ENCODE results near the gene PTPRN2.

The PTPRN2 gene

DNA sequence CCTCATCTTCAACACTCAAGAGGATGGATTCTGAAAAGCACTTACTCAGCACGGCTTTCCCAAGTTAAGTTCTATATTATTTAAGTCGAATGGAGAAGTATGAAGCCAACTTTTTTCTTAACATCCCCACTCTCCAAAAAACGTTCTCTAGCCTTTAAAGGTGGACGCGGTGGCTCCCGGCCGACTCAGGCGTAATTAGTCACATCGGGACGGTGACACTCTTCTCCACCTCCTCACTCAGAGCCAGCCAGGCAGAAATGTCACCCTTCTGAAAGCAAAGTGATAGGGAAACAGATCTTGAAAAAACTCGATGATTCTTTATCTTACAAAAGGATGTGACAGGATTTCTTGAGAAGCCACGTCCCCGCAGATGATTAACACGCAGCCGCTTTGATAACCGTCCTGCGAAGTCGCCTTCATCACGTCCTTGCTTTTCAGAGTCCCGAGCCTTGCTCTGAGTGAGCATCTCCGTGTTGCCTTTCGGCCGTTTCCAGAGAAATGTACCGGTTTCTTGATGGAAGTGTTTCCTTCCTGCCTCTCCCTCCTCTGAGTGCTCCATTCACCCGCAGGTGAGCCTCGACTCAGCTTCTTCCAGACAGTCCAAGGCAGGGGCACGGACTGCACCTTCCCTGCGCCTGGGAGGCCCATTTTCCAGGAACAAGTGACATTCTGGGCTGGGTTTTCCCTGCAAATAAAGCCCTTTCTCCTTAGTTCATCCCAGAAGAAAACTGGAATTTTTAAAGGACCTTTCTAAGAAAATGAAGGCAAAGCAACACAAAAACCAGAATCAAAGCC lies 936.1 kb downstream of the PTPRN2 start:
- in situ Hi-C loops (cut with HindIII; ENCODE audit: low pct_ligation_motif_present, low pct_unique_long_range_greater_than_20kb, low sequenced_read_pairs): no loop called here
- DNase-seq: no peak

DNA sequence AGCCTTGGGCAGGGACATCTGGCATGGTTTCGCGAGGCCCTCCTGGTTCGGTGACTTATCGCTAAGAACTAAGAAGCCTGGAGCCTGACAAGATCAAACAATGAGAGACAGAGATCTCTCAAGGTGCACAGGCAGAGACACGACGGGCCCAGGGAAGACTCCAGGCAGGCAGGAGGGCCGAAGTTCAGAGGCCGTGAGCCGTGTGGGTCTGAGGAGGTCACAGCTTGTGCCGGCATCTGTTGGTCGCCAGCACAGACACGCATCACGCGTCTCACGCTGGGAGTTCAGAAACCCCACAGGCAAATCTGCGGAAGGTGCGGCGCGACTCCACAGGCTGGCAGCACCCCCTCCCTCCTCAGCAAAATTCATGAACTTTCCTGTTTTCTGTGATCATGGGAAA lies 936.8 kb downstream of the PTPRN2 start:
- in situ Hi-C loops (cut with HindIII; ENCODE audit: low pct_ligation_motif_present, low pct_unique_long_range_greater_than_20kb, low sequenced_read_pairs): no loop called here
- DNase-seq: no peak

DNA sequence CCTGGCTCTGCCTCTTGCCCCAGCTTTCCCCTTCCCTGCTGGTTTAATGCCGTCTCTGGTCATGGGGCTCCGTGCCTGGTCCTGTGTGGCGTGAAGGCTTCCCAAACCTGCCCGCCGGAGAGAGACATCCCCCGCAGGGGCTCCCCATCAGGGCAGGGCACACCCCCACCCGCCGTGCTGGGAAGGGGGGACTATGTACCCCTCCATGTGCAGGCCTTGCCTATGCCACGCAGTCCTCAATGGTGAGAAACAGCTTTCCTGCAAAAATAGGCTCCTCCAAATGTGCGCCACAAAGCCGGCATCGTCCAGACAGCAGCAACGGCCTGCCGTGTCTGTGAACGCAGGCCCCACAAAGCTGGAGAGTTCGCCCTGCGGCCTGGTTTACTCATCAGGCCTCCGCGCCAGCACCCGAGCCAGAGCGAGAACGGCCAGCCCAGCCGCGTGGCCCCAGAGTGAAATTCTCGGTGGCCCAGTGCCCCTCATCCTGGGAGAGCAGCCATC lies 937.4 kb downstream of the PTPRN2 start:
- DNase-seq: no peak

DNA sequence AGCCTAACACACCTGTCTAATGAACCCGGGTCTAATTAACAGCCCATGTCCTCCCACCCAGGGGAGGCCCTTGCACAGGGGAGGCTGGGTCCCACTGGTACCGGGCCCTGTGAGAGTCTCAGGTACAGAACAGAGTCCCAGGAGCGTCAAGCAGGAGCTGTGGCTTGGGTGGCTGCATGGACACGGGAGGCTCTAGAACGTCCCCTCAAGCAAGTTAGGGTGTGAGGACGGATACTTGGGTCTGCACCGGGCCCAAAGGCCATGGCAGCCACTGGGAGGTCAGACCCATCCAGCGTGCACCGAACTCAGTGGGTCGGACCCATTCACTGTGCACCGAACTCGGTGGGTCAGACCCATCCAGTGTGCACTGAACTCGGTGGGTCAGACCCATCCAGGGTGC lies 941.1 kb downstream of the PTPRN2 start:
- no peak for DNase-seq
- in situ Hi-C loops (cut with HindIII; ENCODE audit: low pct_ligation_motif_present, low pct_unique_long_range_greater_than_20kb, low sequenced_read_pairs): no loop called here

More for the DNA sequence above, 937.4 kb downstream of the PTPRN2 start:
- in situ Hi-C loops (cut with HindIII; ENCODE audit: low pct_ligation_motif_present, low pct_unique_long_range_greater_than_20kb, low sequenced_read_pairs): no loop called here

DNA sequence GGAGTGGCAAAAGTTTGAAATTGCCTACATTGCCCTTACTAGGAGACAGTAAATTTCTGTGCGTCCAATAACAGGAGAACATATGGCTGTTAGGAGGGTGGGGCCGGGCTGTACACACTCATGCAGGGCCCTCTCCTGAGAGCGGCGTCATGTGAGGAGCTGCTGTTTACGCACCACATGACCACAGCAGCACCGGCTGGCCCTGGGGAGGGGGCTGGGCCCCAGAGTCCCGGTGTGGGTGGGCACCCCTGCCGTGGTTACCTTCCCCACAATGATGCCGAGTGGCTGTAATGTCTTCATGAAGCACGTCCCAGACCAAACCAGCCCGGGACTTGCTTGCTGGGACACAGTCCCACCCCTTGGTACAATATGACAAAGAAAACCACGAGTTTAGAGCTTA lies 942.1 kb downstream of the PTPRN2 start:
- in situ Hi-C loops (cut with HindIII; ENCODE audit: low pct_ligation_motif_present, low pct_unique_long_range_greater_than_20kb, low sequenced_read_pairs): no loop called here
- DNase-seq: no peak

DNA sequence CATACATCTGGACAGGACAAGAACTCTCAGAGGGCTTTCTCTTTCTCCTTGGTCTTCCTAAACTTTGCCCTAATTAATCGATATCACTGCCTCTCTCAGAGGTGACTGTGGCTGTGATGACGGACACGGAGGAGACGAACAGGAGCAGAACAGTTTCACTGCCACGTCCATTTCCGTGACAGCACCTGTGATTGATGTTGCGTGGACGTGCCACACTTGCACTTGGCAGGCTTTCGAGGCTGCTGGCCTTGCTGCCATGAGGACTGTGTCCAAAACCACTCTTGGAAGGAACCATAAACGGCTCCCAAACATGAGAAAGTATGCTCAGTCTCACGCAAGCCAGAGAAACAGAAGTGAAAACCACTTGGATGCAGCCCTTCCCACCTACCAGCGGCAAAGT lies 942.7 kb downstream of the PTPRN2 start:
- DNase-seq: no peak
- in situ Hi-C loops (cut with HindIII; ENCODE audit: low pct_ligation_motif_present, low pct_unique_long_range_greater_than_20kb, low sequenced_read_pairs): no loop called here

DNA sequence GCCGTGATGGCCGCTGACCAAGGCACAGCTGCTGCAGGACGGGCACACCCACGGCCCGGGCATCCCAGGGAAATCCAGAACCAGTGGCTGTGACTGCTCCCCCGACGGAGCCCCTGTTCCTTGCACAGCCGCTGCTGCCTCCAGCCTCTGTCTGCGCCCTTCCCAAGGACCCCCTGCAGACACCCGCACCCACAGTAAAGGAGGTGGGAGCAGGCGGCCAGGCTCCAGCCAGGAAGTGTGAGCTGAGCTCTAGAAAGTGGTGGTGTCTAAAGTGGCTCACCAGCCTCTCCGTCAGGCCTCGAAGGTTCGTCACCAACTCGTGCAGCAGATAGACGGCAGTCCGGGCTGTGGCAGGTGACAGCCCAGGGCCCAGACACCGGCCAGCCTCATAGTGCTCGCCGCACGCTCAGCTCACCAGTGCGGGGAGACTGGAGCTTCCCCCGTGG lies 944.1 kb downstream of the PTPRN2 start:
- no peak for DNase-seq
- in situ Hi-C loops (cut with HindIII; ENCODE audit: low pct_ligation_motif_present, low pct_unique_long_range_greater_than_20kb, low sequenced_read_pairs): no loop called here

DNA sequence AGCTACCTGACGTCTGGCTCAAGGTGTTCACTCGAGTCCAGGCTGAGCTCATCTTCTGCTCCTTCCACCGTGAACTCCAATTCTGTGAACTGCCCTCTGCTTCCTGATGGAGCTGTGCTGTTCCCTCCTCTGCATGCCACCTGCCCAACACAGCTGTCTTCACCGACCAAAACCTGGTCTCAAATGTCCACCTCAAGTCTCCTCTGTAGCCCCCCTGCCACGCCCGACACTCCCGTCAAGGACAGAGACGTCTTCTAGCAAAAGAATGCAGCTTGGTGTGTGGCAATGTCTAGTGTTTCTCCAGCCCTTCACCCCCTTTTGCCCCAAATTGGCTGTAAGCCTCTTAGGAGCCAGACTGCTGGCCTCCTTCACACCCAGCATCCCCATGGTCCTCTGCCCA lies 945.8 kb downstream of the PTPRN2 start:
- no peak for DNase-seq
- in situ Hi-C loops (cut with HindIII; ENCODE audit: low pct_ligation_motif_present, low pct_unique_long_range_greater_than_20kb, low sequenced_read_pairs): no loop called here

DNA sequence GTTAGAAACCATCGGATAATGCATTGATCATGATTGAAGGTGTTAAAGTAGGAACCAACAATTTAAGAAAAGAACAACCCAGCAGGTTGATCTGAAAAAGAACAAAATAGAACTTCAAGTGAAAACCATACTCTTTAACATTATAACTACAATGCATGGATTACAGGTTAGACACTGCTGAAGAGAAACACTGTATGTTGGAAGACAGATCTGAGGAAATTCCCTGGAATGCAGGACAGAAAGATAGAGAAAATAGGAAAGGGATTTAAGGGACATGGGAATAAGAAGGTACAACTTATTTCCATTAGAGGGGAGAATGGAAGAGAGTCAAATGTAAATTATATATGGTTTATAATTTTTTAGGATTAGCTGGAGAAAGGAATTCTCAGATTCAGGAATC lies 947.5 kb downstream of the PTPRN2 start:
- no peak for DNase-seq
- in situ Hi-C loops (cut with HindIII; ENCODE audit: low pct_ligation_motif_present, low pct_unique_long_range_greater_than_20kb, low sequenced_read_pairs): no loop called here

DNA sequence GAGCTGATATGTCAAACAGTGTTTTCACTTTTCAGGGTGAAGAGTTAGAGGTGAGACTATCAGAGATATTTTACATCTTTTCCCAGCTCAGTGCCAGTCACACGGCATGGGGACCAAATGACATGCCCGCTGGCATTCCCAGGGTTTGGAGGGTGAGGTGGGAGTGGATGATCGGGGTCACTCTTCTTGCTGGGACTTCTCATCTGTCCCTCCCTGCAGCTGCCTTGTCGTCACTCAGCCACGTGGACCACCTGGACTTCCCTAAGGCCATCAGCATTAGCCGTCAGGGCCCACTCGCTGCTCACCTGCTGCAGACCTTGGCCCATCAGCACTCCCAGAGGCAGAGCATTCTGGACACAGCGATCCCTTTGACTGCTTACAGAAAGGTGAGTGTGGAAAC lies 949.1 kb downstream of the PTPRN2 start:
- in situ Hi-C loops (cut with HindIII; ENCODE audit: low pct_ligation_motif_present, low pct_unique_long_range_greater_than_20kb, low sequenced_read_pairs): no loop called here
- no peak for DNase-seq

DNA sequence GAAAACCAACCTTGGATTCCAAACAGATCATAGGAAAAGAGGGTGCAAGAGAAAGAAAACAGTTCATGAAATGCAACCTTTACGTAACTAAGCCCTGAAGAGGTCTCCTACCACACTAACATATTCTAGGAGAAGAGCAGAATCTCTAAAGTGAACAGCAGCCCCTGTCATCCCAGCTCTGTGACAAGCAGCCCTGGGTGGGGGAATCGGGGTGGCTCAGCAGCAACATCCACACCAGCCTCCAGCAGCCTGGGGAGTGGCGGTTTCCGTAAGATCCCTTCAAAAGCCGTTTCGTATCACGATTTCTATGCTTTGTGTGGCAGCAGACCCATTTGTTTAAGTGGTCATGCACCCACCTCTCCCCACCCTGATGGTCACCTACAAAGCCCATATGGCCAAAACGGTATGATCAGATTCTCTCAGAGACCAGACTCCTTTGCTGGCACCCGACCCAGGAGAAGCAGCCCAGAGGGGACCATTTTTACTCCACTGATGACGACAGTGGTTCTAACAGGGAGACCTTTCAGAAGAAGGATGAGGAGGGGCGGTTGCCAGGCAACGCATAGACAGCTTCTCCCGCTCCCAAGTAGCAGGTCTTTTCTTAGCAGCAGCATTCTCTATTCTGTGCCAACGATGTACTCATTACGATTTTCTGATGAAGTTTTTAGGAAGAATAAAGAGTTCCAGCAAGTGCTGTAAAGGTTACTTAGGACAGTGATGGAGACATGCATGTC lies 950.2 kb downstream of the PTPRN2 start:
- in situ Hi-C loops (cut with HindIII; ENCODE audit: low pct_ligation_motif_present, low pct_unique_long_range_greater_than_20kb, low sequenced_read_pairs): no loop called here

DNA sequence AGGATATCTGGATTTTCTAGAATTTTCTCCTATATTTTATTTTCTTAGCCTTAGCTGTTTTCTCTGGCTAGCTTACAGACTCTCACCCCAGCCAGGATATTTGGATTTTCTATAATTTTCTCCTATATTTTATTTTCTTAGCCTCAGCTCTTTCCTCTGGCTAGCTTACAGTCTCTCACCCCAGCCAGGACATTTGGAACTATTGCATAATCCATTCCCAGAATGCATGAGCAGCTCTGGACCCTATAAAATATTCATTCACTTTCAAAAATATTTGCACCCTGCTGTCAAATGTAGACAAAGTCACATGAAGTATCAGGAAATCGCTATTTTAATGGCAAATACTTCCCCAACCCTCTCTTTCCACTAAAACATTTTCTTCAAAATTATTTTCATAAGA lies 952.0 kb downstream of the PTPRN2 start:
- in situ Hi-C loops (cut with HindIII; ENCODE audit: low pct_ligation_motif_present, low pct_unique_long_range_greater_than_20kb, low sequenced_read_pairs): no loop called here
- DNase-seq: no peak

More for the DNA sequence above, 950.2 kb downstream of the PTPRN2 start:
- DNase-seq: no peak

DNA sequence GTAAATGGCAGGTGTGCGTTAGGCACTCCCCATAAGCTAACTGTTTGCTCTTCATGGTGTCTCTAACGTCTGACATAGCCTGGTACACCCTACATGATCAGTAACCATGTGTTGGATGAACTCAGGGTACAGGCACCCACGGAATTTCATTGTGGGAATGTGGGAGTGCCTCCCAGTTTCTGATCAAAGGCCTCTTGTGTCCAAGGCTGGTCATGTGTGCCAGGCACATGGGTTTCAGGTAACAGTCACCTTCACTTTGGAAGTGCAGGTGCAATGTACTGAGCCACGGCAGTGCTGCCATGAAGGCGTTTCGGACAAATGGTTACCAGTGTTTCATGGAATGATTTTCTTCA lies 952.5 kb downstream of the PTPRN2 start:
- in situ Hi-C loops (cut with HindIII; ENCODE audit: low pct_ligation_motif_present, low pct_unique_long_range_greater_than_20kb, low sequenced_read_pairs): no loop called here
- no peak for DNase-seq

DNA sequence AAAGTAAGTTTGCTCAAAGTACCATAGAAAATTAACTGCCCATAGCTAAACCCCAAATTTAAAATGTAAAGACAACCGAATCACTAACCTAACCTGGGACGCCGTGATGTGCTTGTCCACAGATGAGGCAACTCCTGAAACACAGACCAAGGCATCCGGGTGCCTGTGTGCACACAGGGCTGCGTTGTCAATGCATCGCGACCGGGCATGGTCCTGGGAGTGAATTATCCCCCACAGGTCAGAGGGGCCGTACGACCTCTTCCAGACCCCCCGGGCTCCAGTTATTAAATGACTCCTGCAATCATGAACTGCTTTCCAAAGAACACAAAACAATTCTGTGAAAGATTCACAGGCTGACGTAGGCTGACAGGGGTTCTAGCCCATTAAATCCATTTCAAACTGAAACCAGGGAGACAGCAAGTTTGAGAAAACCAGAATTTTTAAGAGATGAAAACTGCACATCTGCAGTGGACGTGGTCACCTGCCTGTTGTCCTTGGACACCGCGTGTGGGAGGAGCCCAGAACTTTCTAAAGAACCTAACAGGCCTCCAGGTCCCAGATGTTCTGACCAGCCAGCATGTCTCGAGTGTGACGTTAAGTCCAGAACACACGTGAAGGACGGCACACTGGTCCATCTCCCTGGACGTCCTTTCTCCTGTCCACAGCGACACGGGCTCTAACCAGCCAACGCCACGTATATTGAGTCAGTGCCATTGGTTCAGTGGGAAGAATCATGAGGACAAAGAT lies 953.0 kb downstream of the PTPRN2 start:
- in situ Hi-C loops (cut with HindIII; ENCODE audit: low pct_ligation_motif_present, low pct_unique_long_range_greater_than_20kb, low sequenced_read_pairs): no loop called here
- DNase-seq: no peak

DNA sequence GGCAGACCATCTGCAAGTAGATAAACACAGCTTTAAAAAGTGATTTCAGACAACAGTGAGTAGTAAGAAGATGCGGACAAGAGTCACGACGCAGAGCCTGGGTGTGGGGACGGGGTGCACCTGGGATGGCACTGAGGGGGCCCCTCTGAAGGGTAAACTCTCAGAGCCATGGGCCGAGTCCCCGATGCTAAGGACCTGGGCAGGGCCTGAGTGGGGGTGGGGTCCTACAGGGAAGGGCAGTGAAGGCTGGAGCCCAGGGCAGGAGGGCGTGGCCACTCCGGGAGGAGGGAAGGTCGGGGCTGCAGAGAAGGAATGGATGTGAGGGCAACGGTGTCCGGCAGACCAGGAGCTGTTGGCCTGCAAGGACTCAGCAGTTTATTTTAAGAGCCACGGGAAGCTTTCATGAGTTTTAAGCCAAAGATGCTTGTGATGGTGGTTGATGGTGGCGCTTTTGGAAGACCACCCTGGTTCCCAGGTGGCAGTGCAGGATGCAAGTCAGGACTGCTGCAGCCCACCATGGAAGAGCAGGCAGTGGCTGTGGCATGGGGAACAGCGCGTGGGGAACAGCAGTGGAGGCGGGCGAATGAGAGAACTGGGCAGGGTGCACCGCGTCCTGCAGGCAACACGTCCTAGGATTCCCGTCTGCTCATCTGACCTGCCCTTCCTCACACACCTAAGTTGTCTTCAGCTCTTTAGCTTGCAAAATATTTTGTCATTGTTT lies 954.0 kb downstream of the PTPRN2 start:
- in situ Hi-C loops (cut with HindIII; ENCODE audit: low pct_ligation_motif_present, low pct_unique_long_range_greater_than_20kb, low sequenced_read_pairs): no loop called here
- no peak for DNase-seq

DNA sequence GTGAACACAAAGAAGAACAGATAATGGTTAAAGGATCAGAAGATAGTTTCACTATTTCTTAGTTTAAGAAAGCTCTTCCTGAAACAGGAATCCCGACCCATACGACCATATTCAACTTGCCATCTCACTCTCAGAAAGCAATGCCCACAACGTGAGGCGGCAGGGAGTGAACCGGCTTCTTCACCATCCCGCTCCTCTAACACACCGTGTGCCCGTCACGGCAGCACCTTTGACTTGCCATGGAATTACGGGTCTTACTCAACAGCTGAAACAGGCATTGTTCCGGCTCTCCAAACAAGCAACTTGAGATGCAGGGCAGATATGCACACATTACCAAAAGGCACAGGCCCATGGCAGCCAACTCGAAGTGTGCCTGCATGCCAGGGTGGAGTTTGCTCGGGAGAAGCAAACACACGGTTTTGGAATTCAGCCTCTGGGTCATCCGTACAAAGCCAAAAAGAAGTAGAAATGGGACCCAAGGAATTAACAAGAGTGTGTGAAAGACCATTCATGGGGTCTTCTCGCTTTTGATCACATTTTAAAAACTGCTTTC lies 957.2 kb downstream of the PTPRN2 start:
- in situ Hi-C loops (cut with HindIII; ENCODE audit: low pct_ligation_motif_present, low pct_unique_long_range_greater_than_20kb, low sequenced_read_pairs): no loop called here
- DNase-seq: no peak

DNA sequence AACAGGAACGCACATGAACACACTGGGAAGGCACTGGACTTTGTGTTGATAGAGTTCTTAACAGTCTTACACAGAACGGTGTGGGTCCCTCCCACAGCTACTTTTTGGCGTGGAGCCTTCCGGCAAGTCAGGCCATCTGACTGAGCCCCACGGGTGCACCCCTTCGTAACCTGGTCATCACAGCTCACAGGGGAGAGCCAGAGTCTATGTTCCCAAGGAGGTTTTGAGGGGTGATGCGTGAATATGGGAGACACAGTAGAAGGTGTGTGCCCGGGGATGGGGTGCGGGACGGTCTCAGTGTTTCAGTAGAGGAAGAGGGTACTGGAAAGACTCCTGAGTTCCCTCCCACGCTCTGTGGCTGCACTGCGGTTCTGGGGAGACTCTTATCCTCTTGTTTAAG lies 959.2 kb downstream of the PTPRN2 start:
- in situ Hi-C loops (cut with HindIII; ENCODE audit: low pct_ligation_motif_present, low pct_unique_long_range_greater_than_20kb, low sequenced_read_pairs): no loop called here
- DNase-seq: no peak

DNA sequence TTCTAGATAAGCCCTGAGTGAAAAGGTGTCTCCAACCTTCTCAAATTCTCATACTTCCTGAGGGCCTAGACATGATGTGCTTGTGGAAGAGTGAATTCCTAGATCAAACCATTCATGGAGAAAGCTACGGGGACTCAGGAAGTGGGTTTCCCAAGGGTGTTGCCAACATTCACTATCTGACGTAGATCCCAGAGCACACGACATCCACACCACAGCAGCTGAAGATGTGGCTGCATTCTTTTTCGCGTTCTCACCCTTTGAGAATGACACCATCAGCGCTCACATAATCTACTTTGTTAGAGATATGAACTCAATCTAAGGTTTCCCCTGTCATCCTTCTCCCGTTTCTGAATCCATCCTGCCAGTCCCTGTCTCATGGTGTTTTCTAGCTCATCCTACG lies 960.0 kb downstream of the PTPRN2 start:
- in situ Hi-C loops (cut with HindIII; ENCODE audit: low pct_ligation_motif_present, low pct_unique_long_range_greater_than_20kb, low sequenced_read_pairs): no loop called here
- no peak for DNase-seq

Data from ACHN (cell line).